CD4-positive, alpha-beta T cell treated with Interleukin-4 for 4 hours (primary cell): Measurements from ENCODE around the gene ACVR1B.
A peak's percentile ranks its signal among the peaks of the same experiment; 100 is the strongest.

Experiments used
- DNase-seq: peaks from one replicate; pipeline ENCODE4 v3.0.0-alpha.2; 2020

ACVR1B gene

DNA sequence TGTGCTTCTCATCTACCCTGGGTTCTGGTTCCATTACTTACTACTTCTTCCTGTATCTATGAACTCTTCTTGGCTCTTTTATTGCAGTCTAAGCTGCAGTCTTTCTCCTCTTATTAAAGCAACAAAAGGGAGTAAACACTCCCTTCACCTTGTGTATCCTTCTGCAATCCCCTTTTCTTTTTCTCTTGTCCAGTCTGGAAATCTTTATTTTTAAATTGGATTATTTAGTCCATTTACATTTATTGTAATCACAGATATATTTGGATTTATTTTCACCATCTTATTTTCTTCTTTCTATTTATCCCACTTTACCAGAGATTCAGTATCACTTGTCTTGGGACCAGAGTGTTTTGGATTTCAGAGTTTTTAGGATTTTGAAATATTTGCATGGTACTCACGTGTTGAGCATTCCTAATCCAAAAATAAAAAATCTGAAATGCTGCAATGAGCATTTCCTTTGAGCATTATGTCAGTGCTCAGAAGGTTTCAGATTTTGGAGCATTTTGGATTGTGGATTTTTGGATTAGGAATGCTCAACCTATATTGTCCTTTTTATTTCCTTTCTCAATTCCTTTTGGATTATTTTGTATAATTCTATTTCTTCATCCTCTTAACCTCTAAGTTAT lies 6.8 kb upstream of the ACVR1B start:
- no peak for DNase-seq

DNA sequence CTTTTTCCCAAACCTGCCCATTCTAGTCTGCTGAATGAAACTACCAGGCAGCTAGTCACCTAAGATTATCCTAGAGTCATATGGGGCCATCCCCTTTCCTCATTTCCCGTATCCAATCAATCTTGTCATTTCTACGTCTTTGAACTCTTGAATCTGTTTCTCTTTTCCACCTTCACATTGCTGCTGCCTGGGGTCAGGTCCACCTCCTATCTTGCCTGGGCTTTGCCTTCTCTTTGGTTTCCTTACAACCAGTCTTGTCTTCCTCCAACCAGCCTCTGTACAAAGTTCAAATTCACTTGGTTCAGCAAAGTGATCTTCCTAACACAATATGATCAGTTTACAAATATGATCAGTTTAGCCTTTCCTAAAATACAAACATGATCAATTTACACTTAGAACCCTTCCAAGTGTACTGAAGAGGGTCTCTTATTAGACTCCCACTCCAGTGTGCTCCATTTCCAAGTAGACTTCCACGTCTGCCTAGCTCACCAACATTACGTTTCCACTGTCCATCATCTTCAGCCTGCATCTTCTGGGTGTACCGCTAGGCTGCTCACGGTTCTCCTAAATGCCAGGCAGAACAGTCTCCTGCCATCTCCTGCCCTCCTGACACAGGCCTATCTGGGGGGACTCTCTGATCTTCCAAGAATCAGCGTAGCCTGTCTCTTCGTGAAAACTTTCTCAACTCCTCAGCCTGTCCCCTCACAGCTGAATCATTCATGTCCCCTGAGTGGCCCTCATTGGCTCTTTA lies 4.1 kb upstream of the ACVR1B start:
- DNase-seq: no peak

- no peak for DNase-seq
Measured at GRCh38 chr12:51948066-51948465, 3.4 kb upstream of the ACVR1B start.

DNA sequence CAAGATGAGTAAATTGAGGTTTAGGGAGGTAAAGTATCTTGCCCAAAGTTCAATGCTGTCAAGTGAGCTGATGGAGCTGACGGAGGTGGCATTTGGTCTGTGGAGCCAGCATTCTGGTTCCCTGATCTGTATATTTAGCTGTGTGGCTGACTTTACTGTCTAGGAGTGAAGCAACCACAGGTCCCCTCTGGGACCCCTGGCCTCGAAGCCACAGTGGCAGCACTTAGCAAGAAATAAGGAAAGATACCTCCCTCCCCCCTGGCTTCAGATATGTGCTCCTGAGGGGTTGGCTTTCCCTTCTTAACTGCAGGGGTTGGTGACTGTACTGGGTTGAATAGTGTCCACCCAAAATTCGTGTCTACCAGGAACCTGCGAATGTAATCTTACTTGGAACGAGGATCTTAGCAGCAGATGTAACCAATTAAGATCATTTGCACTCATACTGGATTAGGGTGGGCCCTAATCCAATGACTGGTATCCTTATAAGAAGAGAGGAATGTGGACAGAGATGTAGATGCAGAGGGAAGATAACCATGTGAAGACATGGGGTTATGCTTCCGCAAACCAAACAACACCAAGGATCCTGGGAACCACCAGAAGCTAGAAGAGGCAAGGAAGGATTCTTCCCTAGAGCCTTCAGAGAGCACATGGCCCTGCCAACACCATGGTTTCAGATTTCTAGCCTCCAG lies 2.0 kb upstream of the ACVR1B start:
- no peak for DNase-seq

DNA sequence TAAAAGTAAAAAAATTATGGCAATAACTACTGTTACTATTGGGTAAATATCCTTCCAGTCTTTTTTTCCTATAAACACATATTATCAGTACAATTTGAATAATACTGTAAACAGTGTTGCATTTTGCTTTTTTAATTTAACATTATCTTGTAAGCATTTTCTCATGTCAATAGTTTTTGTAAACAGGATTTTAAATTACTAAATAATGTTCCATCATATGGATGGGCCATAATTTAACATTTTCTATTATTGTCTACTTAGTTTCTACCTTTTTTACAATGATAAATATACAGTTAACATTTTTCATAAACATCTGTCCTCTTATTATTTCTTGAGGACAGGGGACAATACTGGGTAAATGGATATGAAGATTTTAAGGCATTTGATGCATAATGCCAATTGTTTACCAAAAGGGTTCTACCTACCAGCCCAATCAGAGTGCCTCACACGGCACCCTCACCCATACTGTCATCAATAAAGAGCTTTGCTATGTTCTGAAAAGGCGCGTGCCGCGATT lies 759 bp upstream of the ACVR1B start:
- no peak for DNase-seq

GRCh38 chr12:51951843-51952722 lies 584 bp downstream of the ACVR1B start:
- no peak for DNase-seq

- DNase-seq: no peak
Measured at GRCh38 chr12:51953089-51953488, 1.6 kb downstream of the ACVR1B start.

GRCh38 chr12:51953864-51954263 lies 2.4 kb downstream of the ACVR1B start:
- DNase-seq: no peak

DNA sequence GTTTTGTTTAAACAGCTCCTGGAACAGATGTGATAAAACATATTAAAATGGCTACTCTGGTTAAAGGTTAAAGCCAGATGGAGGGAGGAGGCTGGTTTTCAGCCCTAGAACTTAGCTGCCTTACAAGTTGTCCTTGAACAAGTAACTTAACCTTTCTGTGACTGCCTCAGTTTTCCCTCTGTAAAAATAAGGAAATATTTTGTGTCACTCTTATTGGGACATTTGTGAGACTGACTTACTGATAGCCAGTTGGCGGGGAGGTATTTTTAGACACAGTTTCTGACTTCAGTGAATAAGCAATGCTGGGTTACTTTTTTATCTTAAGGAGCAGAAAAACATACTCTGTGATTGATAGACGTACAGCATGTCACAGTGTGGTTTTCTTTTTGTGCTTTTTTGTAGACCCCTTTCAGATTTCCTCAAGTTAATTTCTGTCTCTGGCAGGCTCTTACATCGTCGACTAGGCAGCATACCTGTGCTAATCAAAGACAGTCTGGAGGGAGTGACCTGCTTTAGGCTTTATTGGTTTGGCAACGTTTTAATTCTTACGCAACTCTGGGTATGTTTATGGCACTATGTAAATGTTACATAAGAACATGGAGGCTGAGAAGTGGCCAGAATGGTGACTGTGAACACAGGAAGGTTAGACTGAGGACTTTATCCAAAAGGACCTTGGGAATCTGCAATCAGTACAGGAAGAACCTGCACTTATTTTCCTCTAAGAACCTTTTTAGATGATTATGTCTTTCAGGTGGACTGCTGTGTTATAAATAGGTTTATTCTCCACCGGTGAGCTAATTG lies 3.3 kb downstream of the ACVR1B start:
- DNase-seq: no peak

DNA sequence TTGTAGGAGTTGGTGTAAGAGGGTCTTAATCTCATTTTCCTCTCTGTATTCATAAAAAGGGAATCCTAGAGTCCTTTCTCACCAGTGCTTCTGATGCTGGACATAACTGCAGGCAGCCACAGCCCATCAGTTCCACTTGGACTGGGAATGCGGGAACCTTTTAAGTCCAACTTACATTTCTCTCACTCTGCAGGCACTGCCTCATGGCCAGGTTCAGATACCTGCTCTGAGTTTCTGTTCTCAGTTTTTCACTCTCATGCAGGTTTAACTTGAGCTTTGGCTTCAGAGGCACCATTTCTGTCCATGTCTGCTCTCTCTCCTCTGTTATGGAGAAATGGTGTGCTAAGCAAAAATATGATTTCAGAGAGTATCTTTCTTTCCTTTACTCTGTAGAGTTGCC lies 4.2 kb downstream of the ACVR1B start:
- no peak for DNase-seq

DNA sequence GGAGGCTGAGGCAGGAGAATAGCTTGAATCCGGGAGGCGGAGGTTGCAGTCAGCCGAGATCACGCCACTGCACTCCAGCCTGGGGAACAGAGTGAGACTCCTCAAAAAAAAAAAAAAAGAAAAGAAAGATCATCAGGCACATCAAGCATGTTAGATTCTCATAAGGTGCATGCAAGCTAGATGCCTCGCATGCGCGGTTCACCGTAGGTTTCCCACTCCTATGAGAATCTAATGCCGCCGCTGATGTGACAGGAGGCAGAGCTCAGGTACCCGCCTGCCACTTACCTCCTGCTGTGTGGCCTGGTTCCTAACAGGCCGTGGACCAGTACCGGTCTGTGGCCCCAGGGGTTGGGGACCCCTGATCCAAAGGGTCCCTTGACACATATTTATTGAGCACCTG lies 7.0 kb downstream of the ACVR1B start:
- DNase-seq: no peak

DNA sequence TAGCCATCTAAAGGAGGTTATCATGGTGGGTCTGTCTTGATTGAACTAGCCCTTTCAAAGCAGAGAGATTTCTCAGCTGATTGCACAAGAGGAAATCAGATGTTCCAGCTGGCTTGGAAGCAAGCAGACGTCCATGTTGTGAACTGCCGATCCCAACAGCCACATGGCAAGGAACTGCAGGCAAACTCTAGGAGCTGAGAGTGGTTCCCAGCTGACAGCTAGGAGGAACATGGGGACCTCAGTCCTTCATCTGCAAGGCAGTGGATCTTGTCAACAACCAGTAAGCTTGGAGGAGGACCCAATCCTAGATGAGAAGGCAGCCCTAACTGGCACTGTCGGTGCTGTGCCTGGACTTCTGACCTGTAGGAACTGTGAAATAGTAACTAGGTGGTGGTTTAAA lies 7.7 kb downstream of the ACVR1B start:
- DNase-seq: no peak

GRCh38 chr12:51959921-51960320 lies 8.4 kb downstream of the ACVR1B start:
- no peak for DNase-seq

DNA sequence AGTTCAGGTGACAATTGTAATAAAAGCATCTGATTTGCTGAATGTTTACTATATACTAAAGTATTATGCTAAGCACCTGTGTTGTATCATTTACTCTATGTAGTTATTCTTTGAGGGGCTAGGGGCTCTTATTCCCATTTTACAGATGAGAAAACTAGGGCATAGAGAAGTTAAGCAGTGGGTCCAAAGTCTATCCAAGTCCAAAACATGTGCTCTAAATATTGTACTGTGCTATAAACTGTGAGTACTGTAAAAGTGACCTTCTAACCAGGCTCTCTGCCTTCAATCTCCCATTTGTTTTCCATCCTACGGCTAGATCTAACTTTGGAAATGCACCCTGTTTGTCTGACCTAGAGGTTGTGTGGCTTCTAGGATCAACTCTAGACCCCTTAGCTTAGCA lies 9.0 kb downstream of the ACVR1B start:
- no peak for DNase-seq

DNA sequence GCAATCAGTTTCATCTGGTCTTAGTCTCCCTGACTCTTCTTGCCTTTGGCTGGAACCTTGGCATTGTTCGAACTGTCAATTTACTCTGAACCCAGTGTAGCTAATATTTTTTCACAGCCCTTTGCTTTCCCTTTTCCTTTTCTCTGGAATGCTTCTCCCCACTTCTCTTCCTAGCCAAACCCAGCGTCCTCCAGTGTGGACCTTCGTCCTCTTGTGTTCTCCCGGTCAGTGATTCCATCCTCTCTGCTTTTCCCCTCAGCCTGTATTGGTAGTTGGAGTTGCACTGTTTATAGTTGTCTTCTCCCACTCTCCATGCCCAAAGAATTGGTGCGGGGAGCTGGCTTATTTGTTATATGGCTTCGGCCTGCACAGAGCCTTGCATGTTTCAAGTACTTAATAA lies 9.4 kb downstream of the ACVR1B start:
- no peak for DNase-seq

DNA sequence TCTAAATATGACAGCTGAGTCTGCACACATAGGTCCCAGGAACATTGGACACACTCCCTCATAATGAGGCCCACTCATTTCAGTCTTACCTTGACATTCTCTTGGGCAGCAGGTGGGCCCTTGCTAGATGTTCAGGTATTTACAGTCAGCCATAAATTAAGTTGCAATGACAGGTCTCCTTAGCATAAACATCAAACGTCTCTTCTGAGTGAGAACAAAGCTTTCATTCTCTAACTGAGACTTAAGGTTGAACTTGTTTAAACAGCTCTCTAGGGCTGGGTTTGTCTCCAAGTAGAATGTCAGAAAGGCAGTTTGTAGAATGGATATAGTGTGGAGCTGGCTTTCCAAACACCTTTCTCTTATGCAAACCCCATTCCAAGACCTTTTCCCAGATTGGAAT lies 10.3 kb downstream of the ACVR1B start:
- DNase-seq: no peak

- no peak for DNase-seq
Measured at GRCh38 chr12:51962737-51963136, 11.2 kb downstream of the ACVR1B start.

DNA sequence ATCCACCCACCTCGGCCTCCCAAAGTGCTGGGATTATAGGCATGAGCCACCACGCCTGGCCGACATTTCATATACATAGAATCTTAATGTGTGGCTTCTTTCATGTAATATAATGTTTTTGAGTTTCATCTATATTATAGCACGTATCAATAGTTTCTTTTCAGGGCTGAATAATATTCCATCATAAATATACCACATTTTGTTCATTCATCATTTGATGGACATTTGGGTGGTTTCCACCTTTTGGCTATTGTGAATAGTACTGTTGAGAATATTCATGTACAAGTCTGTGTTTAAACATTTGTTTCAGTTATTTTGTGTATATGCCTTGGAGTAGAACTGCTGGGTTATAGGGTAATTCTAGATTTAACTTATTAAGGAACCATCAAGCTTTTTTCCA lies 12.0 kb downstream of the ACVR1B start:
- DNase-seq: no peak

GRCh38 chr12:51969643-51970042 lies 18.1 kb downstream of the ACVR1B start:
- no peak for DNase-seq

DNA sequence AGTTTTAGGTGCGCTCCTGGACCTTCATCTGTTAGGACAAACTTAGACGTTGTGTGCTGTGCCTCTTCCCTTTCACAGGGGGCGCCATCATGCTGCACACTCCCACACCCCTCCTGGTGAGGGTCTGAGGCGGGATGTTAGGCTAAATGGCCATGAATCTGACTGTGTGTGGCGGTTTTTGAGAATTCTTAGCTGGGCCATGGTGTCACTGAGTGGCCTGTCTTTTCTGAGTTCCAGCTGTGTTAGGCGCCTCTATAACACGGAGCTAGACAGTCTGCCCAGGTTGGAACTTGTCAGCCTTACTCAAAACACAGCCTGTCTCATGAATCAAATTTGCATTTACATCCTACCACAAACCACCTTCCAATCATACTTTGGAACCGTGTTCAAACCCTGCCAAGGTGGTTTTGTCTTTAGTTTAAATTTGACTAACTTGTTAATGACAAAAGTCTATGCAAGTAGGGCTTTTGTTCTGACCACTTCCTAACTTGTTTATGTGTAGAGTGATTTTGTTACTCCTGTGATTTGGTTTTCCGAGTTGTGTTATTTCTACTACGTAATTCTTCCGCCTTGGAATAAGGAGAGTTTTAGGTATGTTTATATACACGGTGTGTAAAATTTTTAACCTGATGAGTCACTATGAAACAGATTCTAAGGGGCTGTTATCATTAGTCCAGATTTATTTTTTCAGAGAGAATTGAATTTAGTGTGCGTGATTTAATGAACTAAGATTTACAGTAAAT lies 19.6 kb downstream of the ACVR1B start:
- peak; percentile 67 for DNase-seq

DNA sequence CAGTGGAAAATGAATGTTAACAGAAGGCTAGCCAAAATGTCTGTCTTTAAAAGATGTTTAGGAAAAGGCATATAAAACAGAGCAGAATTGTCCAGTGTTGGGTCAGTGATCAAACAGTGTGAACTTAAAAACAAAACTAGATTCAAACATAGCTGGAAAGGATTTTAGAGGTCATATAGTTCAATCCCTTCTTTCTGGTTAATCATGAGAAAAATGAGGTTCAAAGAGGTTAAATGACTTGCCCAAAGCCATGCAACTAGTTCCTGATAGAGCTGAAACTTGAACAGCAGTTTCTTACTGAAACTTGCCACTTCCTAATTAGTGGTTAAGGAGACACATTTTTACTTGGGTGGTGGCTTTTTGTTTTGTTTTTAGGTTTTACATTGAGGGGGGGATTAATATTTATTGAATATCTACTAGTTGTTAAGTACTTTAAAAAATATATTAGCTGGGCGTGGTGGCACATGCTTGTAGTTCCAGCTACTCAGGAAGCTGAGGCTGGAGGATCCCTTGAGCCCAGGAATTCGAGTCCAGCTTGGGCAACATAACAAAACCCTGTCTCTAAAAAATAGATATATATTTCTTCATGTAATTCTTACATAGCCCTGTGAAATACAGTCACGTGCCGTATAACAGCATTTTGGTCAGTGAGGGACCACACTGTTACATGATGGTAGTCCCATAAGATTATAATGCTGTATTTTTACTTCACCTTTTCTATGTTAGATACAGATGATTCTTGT lies 20.4 kb downstream of the ACVR1B start:
- peak; percentile 18 for DNase-seq
